Left kidney (tissue), 2 donors: ENCODE results near the gene CBX7. TPM values are rescaled to one million over a fixed set of nuclear protein-coding genes. Genes with fewer than 3 reads are reported as not detected.

ENCODE experiments used
- DNase-seq: peaks from one replicate; pipeline ENCODE4 v3.0.0-alpha.2; 2013
- polyA plus RNA-seq: library from polyadenylated mRNA; unstranded; fragments of 120-200 nt; gene quantifications from one replicate; pipeline ENCODE4 v1.2.1, GENCODE V29; 2013; ENCODE audit not compliant: insufficient read length

CBX7 gene
- polyA plus RNA-seq, 1 donor: 9.1 TPM

DNA sequence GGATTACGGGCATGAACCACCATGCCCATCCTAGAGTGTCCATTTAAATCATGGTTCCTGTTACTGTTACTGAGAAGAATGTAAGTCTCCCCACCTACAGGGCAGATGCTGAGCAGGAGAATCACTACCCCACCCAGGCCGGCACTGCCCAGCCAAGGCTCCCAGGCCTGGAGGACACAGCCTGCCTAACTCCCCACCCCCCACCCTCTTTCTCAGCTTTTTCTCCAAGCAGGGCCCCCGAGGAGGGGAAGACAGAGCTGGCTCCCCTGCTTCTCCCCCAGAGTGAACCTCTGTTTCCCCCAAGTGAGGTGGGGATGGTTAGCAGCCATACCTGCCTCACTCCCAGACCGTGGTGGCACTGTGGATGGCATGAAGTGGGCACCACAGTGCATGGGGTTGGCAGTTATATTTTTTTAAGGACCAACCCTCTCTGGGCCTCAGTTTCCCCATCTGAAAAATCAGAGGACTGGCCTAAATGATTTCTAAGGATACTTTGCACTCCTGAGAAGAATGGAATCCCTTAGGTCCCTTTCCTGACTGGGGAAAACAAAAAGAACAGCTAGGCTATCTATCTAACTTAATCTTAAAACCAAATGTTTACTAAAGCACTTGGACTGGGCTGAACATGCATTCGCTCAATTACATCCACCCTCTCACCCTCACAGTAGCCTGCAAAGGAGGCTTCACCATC, 5.0 kb downstream of the CBX7 start:
- DNase-seq: no peak

GRCh38 chr22:39146256-39147101, 6.0 kb downstream of the CBX7 start:
- DNase-seq: no peak

DNA sequence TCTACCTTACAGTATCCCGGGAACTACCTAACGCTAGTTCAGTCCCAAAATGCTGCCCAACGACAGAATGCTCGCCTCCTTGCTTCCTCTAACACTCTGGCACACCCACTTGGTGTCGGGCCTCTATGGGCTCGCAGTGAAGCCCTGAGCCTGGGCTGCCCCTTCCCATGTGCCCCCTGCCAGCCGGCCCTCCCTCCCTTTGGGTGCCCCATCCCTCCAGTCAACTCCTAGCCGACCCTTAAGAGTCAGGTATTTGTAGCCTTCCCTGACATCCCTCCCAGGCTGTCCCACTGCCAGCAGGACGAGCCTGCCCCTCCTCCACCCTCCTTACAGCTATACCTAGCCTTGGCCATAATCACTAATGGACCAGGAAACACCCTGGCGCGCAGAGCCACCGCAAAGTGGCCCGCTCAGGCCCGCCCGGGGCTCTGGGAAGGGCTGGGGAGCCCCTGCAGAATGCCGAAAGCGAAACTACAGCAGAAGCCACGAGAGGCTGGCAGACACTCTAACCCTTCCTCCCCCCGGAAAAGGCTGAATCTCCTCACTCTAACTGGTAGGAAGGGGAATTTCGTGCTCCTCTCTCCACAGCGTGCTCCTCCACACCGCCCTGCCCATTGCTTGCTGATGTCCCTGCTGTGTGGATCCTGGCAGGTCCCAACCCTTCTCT, 8.2 kb downstream of the CBX7 start:
- no peak for DNase-seq

- DNase-seq: no peak
Measured at GRCh38 chr22:39142088-39142680, 10.3 kb downstream of the CBX7 start.

GRCh38 chr22:39139933-39140332, 12.5 kb downstream of the CBX7 start:
- no peak for DNase-seq

GRCh38 chr22:39138357-39138997, 14.0 kb downstream of the CBX7 start:
- DNase-seq: no peak

DNA sequence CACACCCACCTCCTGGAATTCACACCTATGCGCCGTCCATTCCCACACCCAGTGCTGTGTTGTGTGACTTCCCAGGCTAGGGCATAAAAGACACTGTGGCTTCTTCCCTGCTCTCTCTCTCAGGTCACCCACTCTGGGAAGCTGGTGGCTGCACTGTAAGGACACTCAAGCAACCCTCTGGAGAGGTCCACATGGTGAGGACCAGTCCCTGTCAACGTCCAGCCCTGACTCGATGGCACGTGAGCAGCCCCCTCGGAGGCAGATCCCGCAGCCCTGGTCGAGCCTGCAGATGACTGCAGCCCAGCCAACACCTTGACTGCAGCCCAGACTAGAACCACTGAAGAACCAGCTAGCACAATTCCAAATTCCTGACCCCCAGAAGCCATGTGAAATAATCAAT, 16.2 kb downstream of the CBX7 start:
- DNase-seq: no peak

- no peak for DNase-seq
Measured at GRCh38 chr22:39135092-39135896, 17.2 kb downstream of the CBX7 start.

DNA sequence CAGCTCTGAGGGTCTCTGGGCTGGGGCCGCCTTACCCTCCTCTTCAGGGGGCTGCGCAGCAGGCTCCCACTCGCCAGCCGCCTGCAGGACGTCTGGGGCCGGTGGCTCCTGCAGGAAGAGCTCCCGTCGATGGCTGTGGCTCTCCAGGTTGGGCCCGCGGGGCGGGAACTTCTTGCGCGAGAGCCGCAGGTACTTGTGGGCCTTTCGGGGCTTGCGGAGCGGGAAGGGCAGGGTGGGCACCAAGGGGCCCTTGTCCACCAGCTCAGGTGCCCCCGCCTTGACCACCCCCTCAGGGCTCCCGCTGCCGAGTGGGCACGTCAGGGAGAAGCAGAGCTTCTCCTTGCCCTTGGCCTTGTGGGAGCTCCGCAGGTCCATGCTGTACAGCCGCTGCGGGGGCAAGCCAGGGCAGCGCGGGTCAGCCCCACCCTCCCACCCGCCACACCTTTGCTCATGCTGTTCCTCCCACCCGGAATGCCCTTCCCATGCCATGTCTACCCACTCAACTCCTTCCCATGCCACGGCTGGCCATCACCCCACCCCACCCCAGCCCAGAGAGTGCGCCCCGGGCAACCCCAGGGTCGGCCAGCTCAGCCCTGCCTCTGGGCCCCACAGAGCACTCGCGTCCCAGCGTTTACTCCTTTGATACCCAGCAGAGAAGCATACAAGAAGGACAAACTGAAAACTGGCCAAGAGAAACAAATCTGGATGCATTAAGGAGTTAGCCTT, 18.0 kb downstream of the CBX7 start:
- no peak for DNase-seq

- no peak for DNase-seq
Measured at GRCh38 chr22:39133871-39134270, 18.6 kb downstream of the CBX7 start.

- no peak for DNase-seq
Measured at GRCh38 chr22:39132871-39133524, 19.5 kb downstream of the CBX7 start.

- no peak for DNase-seq
Measured at GRCh38 chr22:39132281-39132680, 20.2 kb downstream of the CBX7 start.

- DNase-seq: no peak
Measured at GRCh38 chr22:39130892-39131855, 21.3 kb downstream of the CBX7 start.

DNA sequence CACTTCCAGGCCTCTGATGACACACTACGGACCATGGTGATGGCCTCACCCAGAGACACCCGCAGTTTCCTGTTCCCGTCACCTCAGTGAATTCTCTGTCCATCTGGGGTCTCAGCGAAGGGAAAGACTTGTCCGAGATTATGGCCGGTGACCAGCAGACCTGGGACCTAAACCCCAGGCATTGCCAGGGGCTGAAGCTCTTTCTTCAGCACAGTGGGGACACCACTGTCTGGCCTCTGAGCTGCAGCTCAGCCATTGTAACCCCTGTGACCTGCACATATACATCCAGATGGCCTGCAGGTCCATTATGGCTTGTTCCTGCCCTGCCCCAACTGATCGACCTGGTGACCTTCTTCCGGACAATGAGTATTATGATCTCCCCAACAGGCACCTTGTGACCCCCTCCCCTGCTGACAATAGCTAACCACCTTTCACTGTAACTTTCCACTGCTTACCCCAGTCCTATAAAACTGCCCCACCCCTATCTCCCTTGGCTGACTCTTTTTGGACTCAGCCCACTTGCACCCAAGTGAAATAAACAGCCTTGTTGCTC, 22.3 kb downstream of the CBX7 start:
- DNase-seq: no peak

DNA sequence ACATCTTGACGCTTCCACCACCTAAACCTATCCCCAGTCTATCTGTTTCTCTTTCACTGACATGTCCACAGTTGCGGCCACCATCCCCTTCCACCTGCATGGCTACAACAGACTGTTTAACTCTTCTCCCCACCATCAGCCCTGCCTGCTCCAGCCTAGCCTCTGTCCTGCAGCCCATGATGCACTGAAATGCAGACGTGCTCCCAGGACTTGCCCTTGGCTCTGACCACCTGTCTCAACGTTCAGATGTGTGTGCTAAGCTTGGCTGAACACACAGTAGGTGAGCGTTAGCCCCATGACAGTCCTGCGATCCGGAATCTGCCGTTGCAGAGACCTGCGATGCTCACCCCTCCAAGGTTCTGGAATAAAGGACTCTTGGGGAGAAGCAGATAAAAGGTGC, 22.7 kb downstream of the CBX7 start:
- DNase-seq: no peak

DNA sequence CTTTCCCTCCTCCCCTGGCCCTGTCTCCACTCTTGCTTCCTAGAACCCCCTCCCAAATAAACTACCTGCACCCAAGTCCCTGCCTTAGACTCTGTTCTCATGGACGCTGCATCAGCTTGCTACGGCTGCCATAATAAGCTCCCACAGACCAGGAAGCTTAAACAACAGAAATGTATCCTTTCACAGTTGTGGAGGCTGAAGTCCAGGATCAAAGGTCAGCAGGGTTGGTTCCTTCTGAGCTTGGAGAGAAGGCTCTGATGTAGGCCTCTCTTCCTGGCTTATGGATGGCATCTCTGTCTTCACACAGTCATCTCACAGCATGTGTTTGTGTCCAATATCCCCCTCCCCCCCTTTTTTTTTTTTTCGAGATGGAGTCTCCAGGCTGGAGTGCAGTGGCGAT, 23.4 kb downstream of the CBX7 start:
- no peak for DNase-seq

DNA sequence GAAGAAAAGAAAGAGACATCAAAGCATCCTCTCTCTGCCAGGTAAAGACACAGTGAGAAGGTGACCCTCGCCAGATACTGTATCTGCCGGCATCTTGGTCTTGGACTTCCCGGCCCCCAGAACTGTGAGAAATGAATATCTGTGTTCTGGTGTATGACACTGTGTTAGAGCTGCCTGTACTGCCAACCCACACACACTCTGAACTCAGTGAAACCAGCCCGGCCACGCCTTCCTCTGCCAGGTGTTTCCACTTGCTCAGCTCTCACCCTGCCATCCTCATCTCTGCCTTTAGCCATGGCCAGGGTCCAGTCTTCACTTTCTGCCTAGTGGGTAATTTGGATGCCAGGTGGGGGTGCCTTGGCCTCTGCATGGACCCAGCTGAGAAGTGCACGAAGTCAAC, 24.0 kb downstream of the CBX7 start:
- no peak for DNase-seq

- DNase-seq: no peak
Measured at GRCh38 chr22:39125622-39126021, 26.9 kb downstream of the CBX7 start.
